ENCODE results near the gene NOX3. TPM values are rescaled to one million over a fixed set of nuclear protein-coding genes. Genes with fewer than 3 reads are reported as not detected.

The NOX3 gene
- total RNA-seq, 1 donor from 2014 or later, result 0.17 TPM

DNA sequence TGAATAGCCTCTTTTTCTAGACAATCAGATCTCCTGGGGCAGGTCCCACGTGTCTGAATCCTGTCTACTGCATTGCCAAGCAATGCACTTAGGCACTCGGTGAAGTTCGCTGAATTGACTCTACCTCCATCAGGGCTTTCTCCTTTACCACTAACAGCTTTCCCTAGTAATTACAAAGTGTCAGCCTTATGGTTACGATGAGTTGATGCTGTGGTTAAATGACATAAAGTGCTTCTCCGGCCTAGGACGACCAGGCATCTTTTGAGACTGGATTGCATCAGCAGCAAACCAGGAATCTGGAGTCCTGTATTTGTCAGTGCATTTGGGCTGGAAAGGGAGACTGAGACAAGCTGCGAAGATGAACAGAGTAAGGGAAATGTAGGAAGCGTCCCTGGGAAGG is 21.5 kb downstream of the NOX3 start:
- no peak overlapping the region for H3K4me3 ChIP-seq (ENCODE audit: low read depth, low read length)
- H3K27me3 ChIP-seq (ENCODE audit: control insufficient read depth, insufficient read depth, low read length), result no peaks in the 10 kb centered on the region
- TF ChIP-seq, protein P1, sequence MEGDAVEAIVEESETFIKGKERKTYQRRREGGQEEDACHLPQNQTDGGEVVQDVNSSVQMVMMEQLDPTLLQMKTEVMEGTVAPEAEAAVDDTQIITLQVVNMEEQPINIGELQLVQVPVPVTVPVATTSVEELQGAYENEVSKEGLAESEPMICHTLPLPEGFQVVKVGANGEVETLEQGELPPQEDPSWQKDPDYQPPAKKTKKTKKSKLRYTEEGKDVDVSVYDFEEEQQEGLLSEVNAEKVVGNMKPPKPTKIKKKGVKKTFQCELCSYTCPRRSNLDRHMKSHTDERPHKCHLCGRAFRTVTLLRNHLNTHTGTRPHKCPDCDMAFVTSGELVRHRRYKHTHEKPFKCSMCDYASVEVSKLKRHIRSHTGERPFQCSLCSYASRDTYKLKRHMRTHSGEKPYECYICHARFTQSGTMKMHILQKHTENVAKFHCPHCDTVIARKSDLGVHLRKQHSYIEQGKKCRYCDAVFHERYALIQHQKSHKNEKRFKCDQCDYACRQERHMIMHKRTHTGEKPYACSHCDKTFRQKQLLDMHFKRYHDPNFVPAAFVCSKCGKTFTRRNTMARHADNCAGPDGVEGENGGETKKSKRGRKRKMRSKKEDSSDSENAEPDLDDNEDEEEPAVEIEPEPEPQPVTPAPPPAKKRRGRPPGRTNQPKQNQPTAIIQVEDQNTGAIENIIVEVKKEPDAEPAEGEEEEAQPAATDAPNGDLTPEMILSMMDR (IDR thresholded peaks at IDR 0.05; ENCODE audit: insufficient read depth, low read length, poor library complexity, severe bottlenecking), result no peak
- no peaks in the 10 kb centered on the region for H3K36me3 ChIP-seq (ENCODE audit: control insufficient read depth, insufficient read depth, low read length)
- no peak for DNase-seq (ENCODE audit: low read depth)

DNA sequence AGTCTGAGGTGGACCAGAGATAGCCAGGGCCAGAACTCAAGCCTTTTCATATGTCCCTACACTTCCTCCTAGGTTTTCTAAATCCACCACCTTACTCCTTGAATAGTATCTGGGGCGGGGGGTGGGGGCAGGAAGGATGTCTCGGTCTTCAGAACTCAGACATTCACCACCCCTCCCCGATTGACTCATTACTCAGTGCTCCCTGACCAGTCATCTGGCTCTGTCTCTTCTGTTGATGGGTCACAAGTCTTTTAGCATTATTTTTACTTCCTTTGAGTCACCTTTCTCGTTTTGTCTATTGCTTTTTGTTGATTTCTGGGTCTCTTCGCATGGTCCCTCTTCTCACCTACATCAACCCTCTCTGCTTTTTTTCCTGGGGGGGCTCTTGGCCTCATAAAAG is 23.3 kb downstream of the NOX3 start:
- Histone ChIP-seq H3K4me3 (ENCODE audit: low read depth, low read length) (no peak overlapping the region), H3K27me3 (ENCODE audit: control insufficient read depth, insufficient read depth, low read length) (no peaks in the 10 kb centered on the region), H3K36me3 (ENCODE audit: control insufficient read depth, insufficient read depth, low read length) (no peaks in the 10 kb centered on the region)
- TF ChIP-seq, protein P1 (IDR thresholded peaks at IDR 0.05; ENCODE audit: insufficient read depth, low read length, poor library complexity, severe bottlenecking), result no peak
- no peak for DNase-seq (ENCODE audit: low read depth)

DNA sequence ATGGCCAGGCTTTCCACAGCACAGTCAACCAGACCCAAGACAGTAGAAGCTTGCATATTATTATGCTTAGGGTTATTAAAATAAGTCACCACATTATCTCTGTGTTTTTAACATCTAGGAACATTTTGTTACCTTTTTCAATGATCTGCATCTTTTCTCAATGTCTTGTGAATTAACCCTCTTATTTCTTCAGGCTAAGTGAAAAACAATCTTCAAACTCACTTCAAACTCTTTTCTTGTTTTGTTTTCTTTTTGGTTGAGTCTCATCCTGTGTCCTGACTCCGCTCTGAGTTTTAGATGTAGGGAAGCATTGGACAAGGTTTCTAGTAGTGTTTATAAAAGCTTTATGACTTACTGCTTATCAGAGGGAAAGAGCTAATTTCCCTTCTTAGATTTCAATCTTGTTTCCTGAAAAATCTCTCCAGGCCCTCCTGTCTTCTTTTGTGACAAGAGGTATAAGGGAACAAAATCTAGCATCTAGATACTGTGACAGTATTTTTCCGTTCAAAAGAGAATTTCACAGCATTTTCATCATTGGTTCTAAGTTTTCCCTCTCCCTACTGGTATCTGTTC is 26.2 kb downstream of the NOX3 start:
- TF ChIP-seq, protein P1 (IDR thresholded peaks at IDR 0.05; ENCODE audit: insufficient read depth, low read length, poor library complexity, severe bottlenecking), result no peak
- H3K36me3 ChIP-seq (ENCODE audit: control insufficient read depth, insufficient read depth, low read length), result no peaks in the 10 kb centered on the region
- no peaks in the 10 kb centered on the region for H3K27me3 ChIP-seq (ENCODE audit: control insufficient read depth, insufficient read depth, low read length)
- H3K4me3 ChIP-seq (ENCODE audit: low read depth, low read length), result no peak overlapping the region
- DNase-seq (ENCODE audit: low read depth), result no peak

DNA sequence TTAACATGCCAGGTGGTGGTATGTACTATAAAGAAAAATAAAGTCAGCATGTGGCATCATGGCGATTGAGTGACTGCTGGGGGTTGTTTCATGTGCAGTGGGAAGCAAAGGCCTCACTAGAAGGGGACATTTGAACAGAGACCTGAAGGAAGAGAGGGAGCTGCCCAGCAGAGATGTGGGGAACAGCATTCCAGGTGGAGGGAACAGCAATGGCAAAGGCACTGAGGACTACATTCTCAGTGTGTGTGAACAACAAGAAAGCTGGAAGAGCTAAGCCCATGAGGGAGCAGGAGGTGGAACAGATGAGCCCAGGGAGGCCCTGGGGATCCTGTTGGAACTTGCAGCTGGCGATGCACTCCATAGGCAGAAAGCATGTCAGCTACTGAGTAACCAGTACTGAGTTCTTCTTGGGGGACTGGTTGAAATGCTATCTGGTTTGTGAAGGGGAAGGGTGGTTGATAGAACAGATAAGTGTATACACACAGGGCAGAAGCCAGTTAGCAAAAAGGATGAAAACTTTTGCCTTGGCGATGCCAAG is 29.2 kb downstream of the NOX3 start:
- no peak for DNase-seq (ENCODE audit: low read depth)

DNA sequence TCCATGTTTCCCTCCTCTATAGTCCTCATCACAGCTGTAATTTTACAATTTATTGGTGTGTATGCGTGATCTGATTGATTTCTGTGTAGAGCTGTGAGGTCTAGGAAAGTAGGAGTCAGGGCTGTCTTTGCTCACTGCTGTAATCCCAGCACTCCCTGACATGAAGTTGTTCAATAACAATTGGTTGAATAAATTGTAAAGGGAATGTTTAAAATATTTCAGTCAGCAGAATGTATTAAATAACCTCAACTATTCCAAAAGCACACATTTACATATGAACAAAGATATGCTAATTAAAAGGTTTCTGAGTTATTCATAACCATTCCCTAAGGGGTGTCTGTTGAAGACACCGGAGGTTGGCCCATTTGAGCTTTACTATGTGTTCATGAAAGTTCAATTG is 31.5 kb downstream of the NOX3 start:
- TF ChIP-seq, protein P1 (IDR thresholded peaks at IDR 0.05; ENCODE audit: insufficient read depth, low read length, poor library complexity, severe bottlenecking), result no peak
- Histone ChIP-seq H3K27me3 (ENCODE audit: control insufficient read depth, insufficient read depth, low read length) (no peaks in the 10 kb centered on the region), H3K36me3 (ENCODE audit: control insufficient read depth, insufficient read depth, low read length) (no peaks in the 10 kb centered on the region), H3K4me3 (ENCODE audit: low read depth, low read length) (no peak overlapping the region)
- DNase-seq (ENCODE audit: low read depth), result no peak

More for the DNA sequence above, 29.2 kb downstream of the NOX3 start:
- Histone ChIP-seq H3K27me3 (ENCODE audit: control insufficient read depth, insufficient read depth, low read length) (no peaks in the 10 kb centered on the region), H3K4me3 (ENCODE audit: low read depth, low read length) (no peak overlapping the region), H3K36me3 (ENCODE audit: control insufficient read depth, insufficient read depth, low read length) (no peaks in the 10 kb centered on the region)
- TF ChIP-seq, protein P1 (IDR thresholded peaks at IDR 0.05; ENCODE audit: insufficient read depth, low read length, poor library complexity, severe bottlenecking), result no peak

DNA sequence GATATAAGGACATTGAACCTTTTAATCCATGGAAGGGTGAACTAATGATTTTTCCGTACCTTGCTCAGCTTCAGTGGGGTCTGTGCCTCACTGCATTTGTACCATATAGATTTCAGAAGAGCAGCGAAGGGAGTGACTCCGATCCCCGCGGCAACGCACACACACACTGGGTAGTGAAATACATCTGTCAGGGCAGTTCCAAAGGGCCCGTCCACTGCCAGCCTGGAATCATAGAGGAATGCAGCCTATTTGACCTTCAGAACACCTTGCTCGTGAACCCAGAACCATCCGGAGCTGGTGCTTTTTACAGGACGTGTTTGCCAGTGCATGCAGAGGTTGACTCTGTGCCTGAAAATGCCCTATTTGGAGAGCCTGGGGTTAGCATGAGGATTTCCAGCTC is 33.0 kb downstream of the NOX3 start:
- DNase-seq (ENCODE audit: low read depth), result no peak
- H3K4me3 ChIP-seq (ENCODE audit: low read depth, low read length), result no peak overlapping the region
- TF ChIP-seq, protein P1 (IDR thresholded peaks at IDR 0.05; ENCODE audit: insufficient read depth, low read length, poor library complexity, severe bottlenecking), result no peak
- H3K36me3 ChIP-seq (ENCODE audit: control insufficient read depth, insufficient read depth, low read length), result no peaks in the 10 kb centered on the region
- H3K27me3 ChIP-seq (ENCODE audit: control insufficient read depth, insufficient read depth, low read length), result no peaks in the 10 kb centered on the region

All from kidney epithelial cell (primary cell).